Lower leg skin (tissue), 3 donors: ENCODE results near the gene GJB2.

Experiments
- CTCF ChIP-seq, 3 donors: fragments of 450-650 bp; IDR thresholded peaks; one replicate each; pipeline ENCODE4 v1.5.1; 2016; ENCODE audit warnings: antibody characterized with exemption in 3 of 3, mild to moderate bottlenecking in 3 of 3, moderate library complexity in 2 of 3
- POLR2A ChIP-seq, 2 donors: fragments of 450-650 bp; IDR thresholded peaks; one replicate each; pipeline ENCODE4 v1.6.1; 2016 to 2017; ENCODE audit warnings: antibody characterized with exemption in 2 of 2, mild to moderate bottlenecking in 1 of 2, moderate library complexity in 1 of 2

- TF ChIP-seq CTCF (IDR thresholded peaks at IDR 0.05) = no peak
- no peak for TF ChIP-seq POLR2A (IDR thresholded peaks at IDR 0.05)
These were observed 51.3 kb downstream of the GJB2 start for GRCh38 chr13:20141238-20142022.
